Osteoblast (primary cell): ENCODE measurements around the gene ADCY2. TPM values are rescaled to one million over a fixed set of nuclear protein-coding genes. Genes with fewer than 3 reads are reported as not detected.

Experiments
- DNase-seq: peaks from one replicate; pipeline ENCODE4 v3.0.0; 2011; ENCODE audit warnings: low spot score, mixed read lengths; ENCODE audit not compliant: insufficient read length; ENCODE audit errors: missing footprints
- H2AFZ ChIP-seq: 2 replicates; pipeline ENCODE4 v1.6.0; 2011; ENCODE audit warnings: mild to moderate bottlenecking, low read length
- H3K27ac ChIP-seq: 2 replicates; pipeline ENCODE4 v1.5.1; 2011; ENCODE audit warnings: mild to moderate bottlenecking, low read depth, low read length, moderate library complexity
- H3K27me3 ChIP-seq: 2 replicates; pipeline ENCODE4 v1.6.0; 2012; ENCODE audit warnings: mild to moderate bottlenecking, control low read depth, inconsistent platforms, low read length, moderate library complexity; ENCODE audit not compliant: insufficient read depth
- H3K36me3 ChIP-seq: 2 replicates; pipeline ENCODE4 v1.5.1; 2011; ENCODE audit warnings: mild to moderate bottlenecking, low read length, control low read depth, moderate library complexity; ENCODE audit not compliant: insufficient read depth
- H3K4me1 ChIP-seq: 2 replicates; pipeline ENCODE4 v1.5.1; 2011; ENCODE audit warnings: mild to moderate bottlenecking, low read length, control low read depth, moderate library complexity; ENCODE audit not compliant: insufficient read depth
- H3K4me2 ChIP-seq: 2 replicates; pipeline ENCODE4 v1.6.0; 2011; ENCODE audit warnings: mild to moderate bottlenecking, low read length; ENCODE audit not compliant: insufficient read depth
- H3K4me3 ChIP-seq: fragments of 200-600 bp; sonication (generic); 3 replicates; pipeline ENCODE4 v1.5.1; 2012; ENCODE audit warnings: mild to moderate bottlenecking, low read length, inconsistent platforms; ENCODE audit not compliant: insufficient read depth
- H3K79me2 ChIP-seq: 2 replicates; pipeline ENCODE4 v1.6.0; 2012; ENCODE audit warnings: mild to moderate bottlenecking, low read length, control low read depth, inconsistent platforms; ENCODE audit not compliant: insufficient read depth
- H3K9me3 ChIP-seq: 2 replicates; pipeline ENCODE4 v1.5.1; 2011; ENCODE audit warnings: low read depth, low read length, control low read depth
- H4K20me1 ChIP-seq: 2 replicates; pipeline ENCODE4 v1.6.0; 2012; ENCODE audit warnings: mild to moderate bottlenecking, low read length, control low read depth; ENCODE audit not compliant: insufficient read depth
- CTCF ChIP-seq: IDR thresholded peaks from 2 replicates; pipeline ENCODE4 v1.5.1; 2011; ENCODE audit warnings: mild to moderate bottlenecking, low read depth, low read length, moderate library complexity; ENCODE audit errors: extremely low read depth
- total RNA-seq: library from RNA; depleted of rRNA; stranded (reverse); fragments of >200 nt; gene quantifications from 2 replicates; pipeline ENCODE4 v1.2.3, GENCODE V29; 2012

ADCY2 gene
- total RNA-seq, 1 donor: under 0.01 TPM

- H3K27me3 ChIP-seq: no peaks in the 10 kb centered on the region
- H3K9me3 ChIP-seq: no peaks in the 10 kb centered on the region
- no peaks in the 10 kb centered on the region for H4K20me1 ChIP-seq
- no peaks in the 10 kb centered on the region for H3K79me2 ChIP-seq
- no peak overlapping the region for H3K4me3 ChIP-seq
- no peak overlapping the region for H3K27ac ChIP-seq
- H3K4me2 ChIP-seq: no peak overlapping the region
- no peaks in the 10 kb centered on the region for H3K4me1 ChIP-seq
- DNase-seq: no peak
- H3K36me3 ChIP-seq: no peaks in the 10 kb centered on the region
- TF ChIP-seq CTCF: no peak
- no peak overlapping the region for H2AFZ ChIP-seq
These were observed 213.8 kb downstream of the ADCY2 start for GRCh38 chr5:7609726-7610125.

DNA sequence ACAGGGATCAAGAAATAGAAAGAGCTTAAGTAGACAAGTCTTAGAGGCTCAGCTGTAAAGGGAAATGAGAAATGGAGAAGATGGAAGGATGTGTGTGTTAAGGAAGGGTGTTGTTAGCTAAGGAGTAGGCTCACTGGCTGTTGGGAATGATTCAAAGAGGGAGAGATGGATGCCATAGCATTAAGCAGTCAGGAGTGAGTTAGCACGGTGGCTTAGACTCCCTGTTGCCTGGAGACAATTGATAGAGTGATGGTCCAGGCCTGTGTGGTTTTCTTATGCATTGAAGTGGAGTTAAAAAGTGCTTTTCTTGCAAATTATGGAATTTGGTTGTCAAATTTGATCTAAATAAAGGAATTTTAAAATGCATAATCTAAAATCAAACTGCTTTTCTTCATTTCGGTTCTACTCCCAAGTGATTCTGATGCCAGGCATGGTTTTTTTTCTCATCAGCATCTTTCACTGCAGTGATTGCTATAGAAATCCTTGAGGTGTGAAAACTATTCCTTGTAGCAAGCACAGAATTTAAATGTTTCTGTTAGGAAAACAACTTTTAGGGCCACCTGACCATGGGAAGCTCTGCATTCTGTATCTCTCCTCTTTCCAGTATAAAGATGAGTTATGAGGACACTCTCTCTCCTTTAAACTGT is 214.7 kb downstream of the ADCY2 start:
- Histone ChIP-seq H3K9me3 (no peaks in the 10 kb centered on the region), H3K4me3 (no peak overlapping the region), H4K20me1 (no peaks in the 10 kb centered on the region), H3K36me3 (no peaks in the 10 kb centered on the region), H3K27ac (no peak overlapping the region), H3K27me3 (no peaks in the 10 kb centered on the region), H2AFZ (no peak overlapping the region), H3K79me2 (no peaks in the 10 kb centered on the region), H3K4me2 (no peak overlapping the region), H3K4me1 (no peaks in the 10 kb centered on the region)
- no peak for DNase-seq
- TF ChIP-seq CTCF: no peak

- TF ChIP-seq CTCF: no peak
- no peaks in the 10 kb centered on the region for H3K36me3 ChIP-seq
- no peaks in the 10 kb centered on the region for H3K27me3 ChIP-seq
- H3K27ac ChIP-seq: no peak overlapping the region
- no peak overlapping the region for H3K4me2 ChIP-seq
- H4K20me1 ChIP-seq: no peaks in the 10 kb centered on the region
- no peaks in the 10 kb centered on the region for H3K79me2 ChIP-seq
- H3K4me3 ChIP-seq: no peak overlapping the region
- H3K4me1 ChIP-seq: no peaks in the 10 kb centered on the region
- no peak overlapping the region for H2AFZ ChIP-seq
- H3K9me3 ChIP-seq: no peaks in the 10 kb centered on the region
- DNase-seq: no peak
These were observed 215.6 kb downstream of the ADCY2 start for GRCh38 chr5:7611518-7611917.

GRCh38 chr5:7615566-7616061 is 219.7 kb downstream of the ADCY2 start:
- no peaks in the 10 kb centered on the region for H3K4me1 ChIP-seq
- H3K79me2 ChIP-seq: no peaks in the 10 kb centered on the region
- no peaks in the 10 kb centered on the region for H3K27me3 ChIP-seq
- no peak for DNase-seq
- H3K36me3 ChIP-seq: no peaks in the 10 kb centered on the region
- no peak overlapping the region for H2AFZ ChIP-seq
- H3K27ac ChIP-seq: no peak overlapping the region
- H4K20me1 ChIP-seq: no peaks in the 10 kb centered on the region
- H3K4me2 ChIP-seq: no peak overlapping the region
- no peak for TF ChIP-seq CTCF
- no peaks in the 10 kb centered on the region for H3K9me3 ChIP-seq
- H3K4me3 ChIP-seq: no peak overlapping the region
